ENCODE results near the gene C1orf167. TPM values are rescaled to one million over a fixed set of nuclear protein-coding genes. Genes with fewer than 3 reads are reported as not detected.
"Not testable (repeated sequence)": the region's sequence is repeated elsewhere in the genome, so short reads cannot be mapped to it uniquely, and the experiment has no call there.

Gene C1orf167
- total RNA-seq, 2 experiments from 2014 or later, result not detected

- no peak overlapping the region for H3K27ac Mint-ChIP-seq
- H3K4me1 Mint-ChIP-seq, result no peaks in the 10 kb centered on the region
- no peaks in the 10 kb centered on the region for H3K27me3 Mint-ChIP-seq
- H3K4me3 Mint-ChIP-seq, result no peak overlapping the region
- H3K36me3 Mint-ChIP-seq, result peaks cover 4% of the 10 kb centered on the region
- no peaks in the 10 kb centered on the region for H3K9me3 Mint-ChIP-seq
- no peak for DNase-seq
These were observed 32.6 kb downstream of the C1orf167 start for GRCh38 chr1:11794446-11795237.

GRCh38 chr1:11795238-11795890 lies 33.4 kb downstream of the C1orf167 start:
- H3K36me3 Mint-ChIP-seq, result peaks cover 4% of the 10 kb centered on the region
- no peaks in the 10 kb centered on the region for H3K27me3 Mint-ChIP-seq
- H3K4me3 Mint-ChIP-seq, result no peak overlapping the region
- no peak overlapping the region for H3K27ac Mint-ChIP-seq
- no peaks in the 10 kb centered on the region for H3K9me3 Mint-ChIP-seq
- no peaks in the 10 kb centered on the region for H3K4me1 Mint-ChIP-seq
- no peak for DNase-seq

DNA sequence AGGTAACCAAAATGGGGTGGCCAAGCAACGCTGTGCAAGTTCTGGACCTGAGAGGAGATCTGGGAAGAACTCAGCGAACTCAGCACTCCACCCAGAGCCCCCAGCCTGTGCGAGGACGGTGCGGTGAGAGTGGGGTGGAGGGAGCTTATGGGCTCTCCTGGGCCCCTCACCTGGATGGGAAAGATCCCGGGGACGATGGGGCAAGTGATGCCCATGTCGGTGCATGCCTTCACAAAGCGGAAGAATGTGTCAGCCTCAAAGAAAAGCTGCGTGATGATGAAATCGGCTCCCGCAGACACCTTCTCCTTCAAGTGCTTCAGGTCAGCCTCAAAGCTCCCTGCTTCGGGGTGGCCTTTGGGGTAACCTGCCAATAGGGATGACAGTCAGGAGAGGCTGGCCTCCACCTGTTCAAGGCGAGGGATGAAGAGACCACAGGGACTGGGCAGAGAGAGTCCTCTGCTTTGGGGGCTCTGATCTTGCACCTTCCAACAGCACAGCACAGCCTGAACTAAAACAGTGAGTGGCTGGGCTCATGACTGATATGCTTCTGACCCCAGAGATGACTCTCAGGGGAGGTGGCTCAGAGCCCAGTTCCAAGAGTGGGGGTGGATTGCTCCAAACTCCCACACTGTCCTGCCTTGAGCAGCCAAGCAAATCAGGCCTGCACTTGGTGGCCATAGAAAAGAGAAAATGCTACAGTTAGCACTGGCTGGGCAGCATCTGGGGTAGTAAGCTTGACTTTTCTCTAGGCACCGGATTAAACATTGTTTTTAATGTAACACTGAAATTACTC lies 34.2 kb downstream of the C1orf167 start:
- Mint-ChIP-seq H3K9me3 (no peaks in the 10 kb centered on the region), H3K27me3 (no peaks in the 10 kb centered on the region), H3K36me3 (peaks cover 4% of the 10 kb centered on the region), H3K4me1 (no peaks in the 10 kb centered on the region), H3K27ac (no peak overlapping the region), H3K4me3 (no peak overlapping the region)
- DNase-seq, result no peak

GRCh38 chr1:11797525-11798216 lies 35.7 kb downstream of the C1orf167 start:
- Mint-ChIP-seq H3K4me3 (no peak overlapping the region), H3K4me1 (peaks cover 8% of the 10 kb centered on the region), H3K27me3 (no peaks in the 10 kb centered on the region), H3K9me3 (no peaks in the 10 kb centered on the region), H3K36me3 (no peaks in the 10 kb centered on the region), H3K27ac (no peak overlapping the region)
- DNase-seq, result no peak

DNA sequence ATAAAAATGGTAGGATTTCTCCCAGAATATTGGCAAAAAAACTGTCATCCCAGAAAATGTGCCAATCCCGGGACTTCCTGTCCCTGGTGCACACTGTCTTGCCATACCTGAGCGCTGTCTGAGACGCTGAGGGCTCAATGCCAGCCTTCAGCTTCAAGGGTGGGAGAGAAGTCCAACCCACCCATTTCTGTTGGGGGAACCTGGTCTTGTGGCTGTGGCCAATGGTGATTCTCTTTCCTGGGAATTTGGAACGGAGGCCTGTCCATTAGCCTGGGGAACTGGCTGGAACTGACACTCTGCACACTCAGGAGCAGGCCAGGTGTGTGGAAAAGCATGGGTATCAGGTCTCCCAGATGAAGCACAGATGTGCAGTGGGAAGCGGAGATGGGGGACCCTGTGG lies 37.1 kb downstream of the C1orf167 start:
- Mint-ChIP-seq H3K9me3 (no peaks in the 10 kb centered on the region), H3K27ac (no peak overlapping the region), H3K36me3 (no peaks in the 10 kb centered on the region), H3K4me3 (no peak overlapping the region), H3K4me1 (peaks cover 21% of the 10 kb centered on the region), H3K27me3 (no peaks in the 10 kb centered on the region)
- DNase-seq, result no peak

GRCh38 chr1:11799896-11800295 lies 37.9 kb downstream of the C1orf167 start:
- Mint-ChIP-seq H3K9me3 (no peaks in the 10 kb centered on the region), H3K27me3 (no peaks in the 10 kb centered on the region), H3K27ac (no peak overlapping the region), H3K4me3 (no peak overlapping the region), H3K4me1 (peaks cover 27% of the 10 kb centered on the region), H3K36me3 (no peaks in the 10 kb centered on the region)
- DNase-seq, result no peak

- Mint-ChIP-seq H3K9me3 (no peaks in the 10 kb centered on the region), H3K4me3 (no peak overlapping the region), H3K27me3 (no peaks in the 10 kb centered on the region), H3K36me3 (no peaks in the 10 kb centered on the region), H3K27ac (no peak overlapping the region), H3K4me1 (peaks cover 30% of the 10 kb centered on the region)
- no peak for DNase-seq
These were observed 38.4 kb downstream of the C1orf167 start for GRCh38 chr1:11800391-11800755.

DNA sequence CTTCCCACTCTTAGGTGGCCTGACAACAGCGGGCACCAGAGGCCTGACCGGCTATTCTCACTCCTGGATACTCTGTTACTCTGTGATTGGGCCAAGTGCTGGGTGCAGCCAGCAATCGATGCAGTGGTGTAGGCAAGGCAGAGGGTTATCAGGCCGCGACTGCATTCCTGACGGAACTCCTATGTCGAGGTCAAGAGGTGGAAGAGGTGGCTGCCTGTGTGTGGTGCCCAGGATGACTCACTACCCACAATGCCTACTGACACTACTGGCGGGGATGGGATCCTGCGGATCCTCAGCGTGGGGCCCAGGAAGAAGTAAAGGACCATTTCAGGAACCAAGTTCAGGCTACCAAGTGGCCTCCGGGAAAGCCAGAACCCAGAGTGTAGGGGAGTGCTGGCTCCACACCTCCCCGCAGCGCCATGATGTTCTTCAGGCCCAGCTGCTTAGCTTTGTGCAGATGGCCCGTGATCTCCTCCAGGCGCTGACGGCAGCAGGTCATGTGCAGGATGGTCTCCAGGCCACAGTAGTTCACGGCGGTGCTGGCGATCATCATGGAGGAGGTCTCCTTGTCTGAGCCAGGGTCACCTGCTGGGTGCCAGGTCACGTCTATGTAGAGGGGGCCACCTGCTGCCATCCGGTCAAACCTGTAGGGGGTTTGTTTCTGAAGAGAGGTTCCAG lies 38.9 kb downstream of the C1orf167 start:
- Mint-ChIP-seq H3K27ac (no peak overlapping the region), H3K9me3 (no peaks in the 10 kb centered on the region), H3K36me3 (no peaks in the 10 kb centered on the region), H3K27me3 (no peaks in the 10 kb centered on the region), H3K4me1 (peaks cover 30% of the 10 kb centered on the region), H3K4me3 (no peak overlapping the region)
- DNase-seq, result no peak

DNA sequence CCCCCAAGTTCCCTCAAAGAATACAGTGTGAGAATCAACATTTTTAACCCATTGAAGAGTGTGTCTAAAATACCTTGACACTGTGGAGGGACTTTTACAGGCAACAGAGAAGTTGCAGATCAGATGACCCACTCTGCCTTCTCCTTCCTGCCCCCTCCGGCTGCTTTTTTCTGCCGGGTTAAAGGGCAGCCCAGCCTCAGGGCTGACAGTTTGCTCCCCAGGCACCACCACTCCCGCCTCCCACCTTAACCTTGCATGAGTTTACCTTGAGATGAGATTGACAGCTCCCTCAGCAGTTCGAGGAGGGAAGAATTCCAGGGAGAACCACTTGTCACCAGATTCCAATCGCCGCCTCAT lies 40.6 kb downstream of the C1orf167 start:
- no peak for DNase-seq
- peak overlapping the region; percentile 72 for H3K27ac Mint-ChIP-seq
- peak overlapping the region; percentile 93 for H3K4me3 Mint-ChIP-seq
- H3K27me3 Mint-ChIP-seq, result no peaks in the 10 kb centered on the region
- H3K36me3 Mint-ChIP-seq, result no peaks in the 10 kb centered on the region
- H3K9me3 Mint-ChIP-seq, result no peaks in the 10 kb centered on the region
- peaks cover 40% of the 10 kb centered on the region for H3K4me1 Mint-ChIP-seq

DNA sequence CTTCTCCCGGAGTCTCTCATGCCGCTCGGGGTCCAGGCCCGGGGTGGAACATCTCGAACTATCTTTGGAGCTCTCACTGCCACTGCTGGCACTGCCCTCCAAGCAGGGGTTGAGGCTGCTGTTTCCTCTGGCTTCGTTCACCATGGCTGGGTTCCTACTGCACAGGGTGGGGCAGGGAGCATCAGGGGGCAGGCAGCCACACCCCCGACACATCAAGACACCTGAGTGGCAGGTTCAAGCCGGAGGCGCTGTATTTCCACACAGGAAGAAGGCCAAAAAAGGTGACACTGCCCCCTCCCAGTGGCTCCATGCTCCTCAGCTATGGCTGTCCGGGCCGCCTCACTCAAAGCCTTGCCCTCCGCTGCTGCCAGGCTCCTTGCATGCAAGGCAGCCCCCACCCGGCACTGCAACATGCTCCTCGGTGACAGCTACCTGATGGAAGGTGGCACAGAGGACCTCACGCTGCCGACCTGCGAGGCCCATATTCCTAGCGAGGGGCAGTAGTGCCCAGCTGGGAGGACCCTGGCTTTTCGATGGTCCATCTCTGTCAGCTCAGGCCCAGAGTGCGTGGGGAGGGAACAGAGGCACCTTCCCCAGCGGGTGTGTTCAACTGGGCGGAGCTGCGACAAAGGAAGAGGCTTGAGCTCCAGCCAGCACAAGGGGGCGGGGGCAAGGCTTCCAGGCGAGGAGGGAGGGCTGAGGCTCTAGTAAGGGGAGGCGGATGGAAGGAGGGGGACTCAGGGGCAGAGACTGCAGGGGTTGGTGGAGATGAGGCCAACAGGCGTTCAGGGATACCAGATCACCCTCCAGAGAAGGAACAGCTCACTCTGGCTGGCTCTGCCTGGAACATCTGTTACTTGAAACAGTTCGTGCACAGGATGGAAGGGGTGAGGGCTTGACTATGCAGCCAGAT lies 41.2 kb downstream of the C1orf167 start:
- Mint-ChIP-seq H3K9me3 (no peaks in the 10 kb centered on the region), H3K4me1 (peaks cover 45% of the 10 kb centered on the region), H3K27ac (peak overlapping the region; percentile 72), H3K27me3 (no peaks in the 10 kb centered on the region), H3K4me3 (peak overlapping the region; percentile 93), H3K36me3 (no peaks in the 10 kb centered on the region)
- DNase-seq, result peak; percentile 79

DNA sequence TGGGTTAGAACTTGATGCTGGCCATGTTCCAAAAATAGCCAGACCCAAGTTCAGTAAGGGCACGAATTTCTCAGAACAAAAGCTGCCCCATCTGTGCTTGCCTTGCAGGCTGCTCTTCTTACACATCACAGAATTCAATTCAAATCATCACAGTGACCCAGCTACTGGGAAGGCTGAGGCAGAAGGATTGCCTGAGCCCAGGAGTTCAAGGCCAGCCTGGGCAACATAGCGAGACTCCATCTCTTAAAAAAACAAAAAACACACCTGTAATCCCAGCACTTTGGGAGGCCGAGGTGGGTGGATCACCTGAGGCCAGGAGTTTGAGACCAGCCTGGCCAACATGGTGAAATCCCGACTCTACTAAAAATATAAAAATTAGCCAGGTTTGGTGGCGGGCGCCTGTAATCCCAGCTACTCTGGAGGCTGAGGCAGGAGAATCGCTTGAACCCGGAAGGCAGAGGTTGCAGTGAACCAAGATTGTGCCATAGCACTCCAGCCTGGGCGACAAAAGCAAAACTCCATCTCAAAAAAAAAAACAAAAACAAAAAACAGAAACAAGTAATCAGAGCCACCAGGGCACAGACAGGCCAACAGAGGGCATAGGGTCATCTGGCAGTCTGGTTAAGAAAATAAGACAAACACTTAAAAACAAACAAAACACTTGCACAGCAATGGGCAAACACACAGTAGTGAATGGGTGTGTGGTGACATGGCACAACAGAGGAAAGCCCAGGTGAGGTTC lies 42.1 kb downstream of the C1orf167 start:
- H3K36me3 Mint-ChIP-seq, DNase-seq, H3K9me3 Mint-ChIP-seq, H3K27me3 Mint-ChIP-seq: not testable (repeated sequence)
- Mint-ChIP-seq H3K4me3 (peak overlapping the region; percentile 93), H3K4me1 (peaks cover 48% of the 10 kb centered on the region), H3K27ac (peak overlapping the region; percentile 87)

GRCh38 chr1:11804666-11805421 lies 42.9 kb downstream of the C1orf167 start:
- Mint-ChIP-seq H3K36me3 (peaks cover 4% of the 10 kb centered on the region), H3K9me3 (no peaks in the 10 kb centered on the region), H3K4me1 (peaks cover 49% of the 10 kb centered on the region)

More at GRCh38 chr1:11804666-11805421, 42.9 kb downstream of the C1orf167 start:
- Mint-ChIP-seq H3K27ac (peak overlapping the region; percentile 87), H3K27me3 (no peaks in the 10 kb centered on the region), H3K4me3 (peak overlapping the region; percentile 93)
- DNase-seq, result peak; percentile 31
